Panc1 (cell line): Measurements from ENCODE around the gene NFIB. TPM values are rescaled to one million over a fixed set of nuclear protein-coding genes. Genes with fewer than 3 reads are reported as not detected.
A peak's percentile ranks its signal among the peaks of the same experiment; 100 is the strongest.

Experiments used
- ATAC-seq: fragments of 200-7000 bp; cut with Tn5 transposase; 2 replicates; pipeline ENCODE4 v1.9.1; 2020; ENCODE audit warnings: mild to moderate bottlenecking, moderate library complexity
- BruUV-seq: library from RNA; stranded (reverse); fragments of 400-500 nt; replicated peaks from 2 replicates; lab custom pipeline; 2021; lab: Mats Ljungman, UMichigan
- CTCF ChIA-PET: fragments of 300-600 bp; sonication (Branson Sonifier 250); formaldehyde crosslinking; loops from one replicate; lab custom pipeline; 2022; ENCODE audit warnings: antibody characterized with exemption; lab: Charles Lee
- POLR2A ChIA-PET: fragments of 300-600 bp; sonication (Branson Sonifier 250); formaldehyde crosslinking; loops from one replicate; lab custom pipeline; 2022; ENCODE audit warnings: antibody characterized with exemption; lab: Charles Lee
- DNase-seq: peaks from one replicate; pipeline ENCODE4 v3.0.0-alpha.2; 2010; ENCODE audit warnings: low read depth, low spot score
- H3K27ac ChIP-seq: 2 replicates; pipeline ENCODE4 v1.5.1; 2011; ENCODE audit warnings: mild to moderate bottlenecking, low read length, inconsistent platforms
- H3K27me3 ChIP-seq: fragments of 200-500 bp; sonication (Bioruptor generic); 2 replicates; pipeline ENCODE4 v1.6.0; 2014; ENCODE audit warnings: low read length, inconsistent platforms; ENCODE audit not compliant: control insufficient read depth, insufficient read depth
- H3K36me3 ChIP-seq: fragments of 200-500 bp; sonication (Bioruptor generic); 2 replicates; pipeline ENCODE4 v1.5.1; 2014; ENCODE audit warnings: inconsistent platforms, mild to moderate bottlenecking, low read length, moderate library complexity; ENCODE audit not compliant: control insufficient read depth, insufficient read depth
- H3K4me1 ChIP-seq: 2 replicates; pipeline ENCODE4 v1.5.1; 2011; ENCODE audit warnings: inconsistent platforms, mild to moderate bottlenecking, low read length, moderate library complexity; ENCODE audit not compliant: control insufficient read depth, insufficient read depth
- H3K4me3 ChIP-seq, 2 experiments: 2 replicates each; pipeline ENCODE4 v1.5.1; 2011 to 2012; ENCODE audit warnings: low read depth in 2 of 2, low read length in 2 of 2, mild to moderate bottlenecking in 2 of 2, inconsistent platforms in 1 of 2, moderate library complexity in 1 of 2
- H3K9me3 ChIP-seq: fragments of 200-500 bp; sonication (Bioruptor generic); 2 replicates; pipeline ENCODE4 v1.5.1; 2014; ENCODE audit warnings: low read depth, mild to moderate bottlenecking, inconsistent platforms, low read length, moderate library complexity; ENCODE audit not compliant: control insufficient read depth, insufficient read depth
- CTCF ChIP-seq: fragments of 450-650 bp; IDR thresholded peaks from 2 replicates; pipeline ENCODE4 v1.5.1; 2017; ENCODE audit warnings: mild to moderate bottlenecking
- POLR2AphosphoS5 ChIP-seq: IDR thresholded peaks from 2 replicates; pipeline ENCODE4 v1.6.1; 2012; ENCODE audit warnings: mild to moderate bottlenecking, low read depth, low read length, moderate library complexity
- REST ChIP-seq, 2 experiments: IDR thresholded peaks; 2 replicates each; pipeline ENCODE4 v1.6.1; 2011 to 2012; ENCODE audit warnings: low read depth in 2 of 2, control low read depth in 1 of 2, low read length in 1 of 2, mild to moderate bottlenecking in 1 of 2, moderate library complexity in 1 of 2; ENCODE audit not compliant: insufficient read depth in 1 of 2
- SIN3A ChIP-seq: IDR thresholded peaks from 2 replicates; pipeline ENCODE4 v1.6.1; 2012; ENCODE audit warnings: low read depth, mild to moderate bottlenecking, low read length, moderate library complexity, borderline replicate concordance; ENCODE audit not compliant: insufficient read depth
- TCF7L2 ChIP-seq: IDR thresholded peaks from 2 replicates; pipeline ENCODE4 v1.6.1; 2011; ENCODE audit warnings: mild to moderate bottlenecking, low read depth, low read length, inconsistent platforms
- in situ Hi-C: cut with HindIII; loops from 2 replicates; pipeline ENCODE4 v1.10.0; 2016; ENCODE audit warnings: low sequenced_read_pairs, low pct_unique_long_range_greater_than_20kb
- intact Hi-C: fragments of 100-400 bp; cut with micrococcal nuclease; formaldehyde crosslinking; loops from one replicate; pipeline ENCODE4 v1.10.0; 2022; ENCODE audit not compliant: unreplicated experiment
- total RNA-seq: library from RNA; stranded (reverse); gene quantifications from one replicate; pipeline ENCODE4 v1.2.1, GENCODE V29; 2021; ENCODE audit not compliant: unreplicated experiment

NFIB gene
- total RNA-seq, 1 experiment from 2014 or later: 26.7 TPM

- H3K27me3 ChIP-seq: no peaks in the 10 kb centered on the region
- in situ Hi-C loops: no loop called here
- no peaks in the 10 kb centered on the region for H3K4me1 ChIP-seq
Observed at GRCh38 chr9:14347406-14348122, 33.6 kb upstream of the NFIB start.

GRCh38 chr9:14346811-14347405 is 33.0 kb upstream of the NFIB start:
- DNase-seq: no peak
- no TSS peak for BruUV-seq
- in situ Hi-C loops: no loop called here
- Histone ChIP-seq H3K36me3 (no peaks in the 10 kb centered on the region), H3K4me1 (no peaks in the 10 kb centered on the region), H3K9me3 (no peaks in the 10 kb centered on the region), H3K27me3 (no peaks in the 10 kb centered on the region), H3K27ac (no peak overlapping the region), H3K4me3 (peak overlapping the region in 1 of 2 experiments; percentile 52; a peak in 1 of 4 replicates)
- ATAC-seq: no peak
- intact Hi-C loops: no loop called here
- POLR2A ChIA-PET: no interaction called here
- CTCF ChIA-PET: no interaction called here
- TF ChIP-seq SIN3A (no peak), REST (IDR thresholded peaks at IDR 0.05; ENCODE audit: insufficient read depth in 1 of 2, low read depth in 2 of 2, low read length in 1 of 2) (no peak), TCF7L2 (no peak), POLR2AphosphoS5 (no peak)

More at GRCh38 chr9:14347406-14348122, 33.6 kb upstream of the NFIB start:
- ChIA-PET CTCF (no interaction called here), POLR2A (no interaction called here)
- no peaks in the 10 kb centered on the region for H3K9me3 ChIP-seq
- intact Hi-C loops: no loop called here
- H3K4me3 ChIP-seq: peak overlapping the region; percentile 35 to 52
- BruUV-seq: no TSS peak
- H3K27ac ChIP-seq: no peak overlapping the region
- DNase-seq (no peak), ATAC-seq (peak; percentile 76)
- TF ChIP-seq TCF7L2 (no peak), REST (IDR thresholded peaks at IDR 0.05; ENCODE audit: insufficient read depth in 1 of 2, low read depth in 2 of 2, low read length in 1 of 2) (no peak), POLR2AphosphoS5 (no peak), CTCF (peak; percentile 22; the same call in 1 of the 2 replicates), SIN3A (no peak)
- H3K36me3 ChIP-seq: no peaks in the 10 kb centered on the region
